ENCODE data around the gene WASHC4. TPM values are rescaled to one million over a fixed set of nuclear protein-coding genes. Genes with fewer than 3 reads are reported as not detected.
A peak's percentile ranks its signal among the peaks of the same experiment; 100 is the strongest.

Gene WASHC4
- polyA plus RNA-seq, 1 of the 3 experiments (the other 2 are of a cell fraction): 11.2 TPM

DNA sequence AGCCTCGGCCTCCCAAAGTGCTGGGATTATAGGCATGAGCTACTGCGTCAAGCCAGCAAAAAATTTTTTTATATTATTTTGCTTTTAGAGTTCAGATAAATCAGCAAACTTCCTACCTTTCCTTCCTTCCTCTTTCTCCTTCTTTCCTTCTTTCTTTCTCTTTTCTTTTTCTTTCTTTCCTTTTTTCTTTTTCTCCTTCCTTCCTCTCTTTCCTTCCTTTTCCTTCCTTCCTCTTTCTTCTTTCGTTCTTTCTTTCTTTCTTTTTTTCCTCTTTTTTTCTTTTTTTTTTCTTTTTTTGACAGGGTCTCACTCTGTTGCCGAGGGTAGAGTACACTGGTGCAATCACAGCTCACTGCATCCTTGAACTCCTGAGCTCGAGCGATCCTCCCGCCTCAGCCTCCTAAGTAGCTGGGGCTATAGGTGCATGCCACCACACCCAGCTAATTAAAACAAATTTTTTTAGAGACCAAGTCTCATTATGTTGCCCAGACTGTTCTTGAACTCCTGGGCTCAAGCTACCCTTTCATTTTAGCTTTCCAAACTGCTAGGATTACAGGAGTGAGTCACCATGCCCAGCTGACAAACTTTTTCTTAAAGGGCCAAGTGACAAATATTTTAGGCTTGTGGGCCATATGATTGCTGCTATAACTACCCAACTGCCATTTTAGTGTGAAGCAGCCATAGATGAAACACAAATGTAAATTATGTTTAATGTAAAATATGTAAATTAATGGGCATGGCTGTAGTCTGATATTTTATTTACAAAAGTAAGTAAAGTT is 7.1 kb upstream of the WASHC4 start:
- Histone ChIP-seq H3K27me3 (ENCODE audit: insufficient read depth) (no peaks in the 10 kb centered on the region), H3K36me3 (replicated peaks in 1 of 2; ENCODE audit: control insufficient read depth in 1 of 2, insufficient read depth in 2 of 2, low read length in 1 of 2) (no peaks in the 10 kb centered on the region), H3K27ac (ENCODE audit: low read depth in 2 of 2, low read length in 1 of 2) (no peak overlapping the region; a peak in 1 of 4 replicates), H2AFZ (ENCODE audit: low read depth) (0 out of 2 replicates have a peak overlapping the region, but pooled peaks have one; percentile 32), H3K9ac (no peak overlapping the region), H3K4me1 (ENCODE audit: control insufficient read depth in 1 of 2, insufficient read depth in 2 of 2, low read depth in 1 of 2, low read length in 1 of 2) (0 out of 4 replicates have a peak, but pooled peaks cover 0 to 4% of the 10 kb centered on the region in 2 experiments), H3K9me3 (no peaks in the 10 kb centered on the region), H3K4me3 (ENCODE audit: low read depth in 2 of 2, low read length in 1 of 2) (no peak overlapping the region), H4K20me1 (ENCODE audit: insufficient read depth) (no peaks in the 10 kb centered on the region), H3F3A (replicated peaks; ENCODE audit: insufficient read depth) (peaks cover 3% of the 10 kb centered on the region), H3K4me2 (no peak overlapping the region), H3K9me2 (no peaks in the 10 kb centered on the region), H3K79me2 (ENCODE audit: insufficient read depth) (no peaks in the 10 kb centered on the region)
- no peak for DNase-seq
- 85% methylated on average over 7 of the region's 7 CpGs for WGBS (ENCODE audit: low lambda C conversion rate)
- TF ChIP-seq TCF12 (IDR thresholded peaks at IDR 0.05): 0 out of 2 replicates have a peak, but pooled peaks have one; percentile 16
- no peak for TF ChIP-seq EZH2phosphoT487 (IDR thresholded peaks at IDR 0.05; ENCODE audit: borderline replicate concordance, low read depth)
- TF ChIP-seq, protein P1, sequence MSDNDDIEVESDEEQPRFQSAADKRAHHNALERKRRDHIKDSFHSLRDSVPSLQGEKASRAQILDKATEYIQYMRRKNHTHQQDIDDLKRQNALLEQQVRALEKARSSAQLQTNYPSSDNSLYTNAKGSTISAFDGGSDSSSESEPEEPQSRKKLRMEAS (IDR thresholded peaks at IDR 0.05; ENCODE audit: low read depth): peak; percentile 19; the same call in 1 of the 2 replicates
- TF ChIP-seq, protein P2, sequence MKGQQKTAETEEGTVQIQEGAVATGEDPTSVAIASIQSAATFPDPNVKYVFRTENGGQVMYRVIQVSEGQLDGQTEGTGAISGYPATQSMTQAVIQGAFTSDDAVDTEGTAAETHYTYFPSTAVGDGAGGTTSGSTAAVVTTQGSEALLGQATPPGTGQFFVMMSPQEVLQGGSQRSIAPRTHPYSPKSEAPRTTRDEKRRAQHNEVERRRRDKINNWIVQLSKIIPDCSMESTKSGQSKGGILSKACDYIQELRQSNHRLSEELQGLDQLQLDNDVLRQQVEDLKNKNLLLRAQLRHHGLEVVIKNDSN (IDR thresholded peaks at IDR 0.05; ENCODE audit: borderline replicate concordance, low read depth): peak; percentile 47; the same call in 1 of the 2 replicates
- TF ChIP-seq, protein P3, sequence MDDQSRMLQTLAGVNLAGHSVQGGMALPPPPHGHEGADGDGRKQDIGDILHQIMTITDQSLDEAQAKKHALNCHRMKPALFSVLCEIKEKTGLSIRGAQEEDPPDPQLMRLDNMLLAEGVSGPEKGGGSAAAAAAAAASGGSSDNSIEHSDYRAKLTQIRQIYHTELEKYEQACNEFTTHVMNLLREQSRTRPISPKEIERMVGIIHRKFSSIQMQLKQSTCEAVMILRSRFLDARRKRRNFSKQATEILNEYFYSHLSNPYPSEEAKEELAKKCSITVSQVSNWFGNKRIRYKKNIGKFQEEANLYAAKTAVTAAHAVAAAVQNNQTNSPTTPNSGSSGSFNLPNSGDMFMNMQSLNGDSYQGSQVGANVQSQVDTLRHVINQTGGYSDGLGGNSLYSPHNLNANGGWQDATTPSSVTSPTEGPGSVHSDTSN (IDR thresholded peaks at IDR 0.05): peak; percentile 22; the same call in 1 of the 2 replicates
- TF ChIP-seq JUND (IDR thresholded peaks at IDR 0.05): peak; percentile 80
- TF ChIP-seq RXRA (IDR thresholded peaks at IDR 0.05; ENCODE audit: borderline replicate concordance, low read depth): no peak
- TF ChIP-seq FOSL2 (IDR thresholded peaks at IDR 0.05; ENCODE audit: borderline replicate concordance, low read depth): peak; percentile 83; the same call in 1 of the 2 replicates
- ChIA-PET POLR2A (no interaction called here), CTCF (interaction anchor here (1.0 to 1.5 kb wide), 2 partner anchors 13 to 719 kb away, joined by 3 to 4 read pairs; no protein-coding TSS in a partner anchor)

DNA sequence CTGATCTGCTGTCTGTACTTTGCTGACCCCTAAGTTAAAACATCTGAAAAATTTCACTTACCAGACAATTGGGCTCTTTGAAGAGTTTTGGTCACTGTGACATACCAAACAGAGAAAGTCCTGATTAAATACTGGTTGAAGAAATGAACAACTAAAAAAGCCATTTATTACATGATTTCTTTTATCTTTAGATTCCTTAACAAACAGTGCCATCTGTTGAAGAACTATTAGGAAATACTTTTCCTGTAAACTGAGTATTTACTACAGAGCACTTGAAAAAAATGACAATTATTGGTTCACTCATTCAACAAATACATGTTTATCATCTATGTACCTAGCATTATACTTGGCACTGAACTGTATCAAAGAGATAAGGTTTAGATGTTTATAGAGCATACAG is 6.5 kb upstream of the WASHC4 start:
- Histone ChIP-seq H3K9me2 (no peaks in the 10 kb centered on the region), H3K4me1 (ENCODE audit: control insufficient read depth in 1 of 2, insufficient read depth in 2 of 2, low read depth in 1 of 2, low read length in 1 of 2) (0 out of 4 replicates have a peak, but pooled peaks cover 0 to 4% of the 10 kb centered on the region in 2 experiments), H3K9me3 (no peaks in the 10 kb centered on the region), H3K4me3 (ENCODE audit: low read depth in 2 of 2, low read length in 1 of 2) (no peak overlapping the region), H3K27me3 (ENCODE audit: insufficient read depth) (no peaks in the 10 kb centered on the region), H3K36me3 (replicated peaks in 1 of 2; ENCODE audit: control insufficient read depth in 1 of 2, insufficient read depth in 2 of 2, low read length in 1 of 2) (no peaks in the 10 kb centered on the region), H3K79me2 (ENCODE audit: insufficient read depth) (no peaks in the 10 kb centered on the region), H2AFZ (ENCODE audit: low read depth) (no peak overlapping the region), H3K27ac (ENCODE audit: low read depth in 2 of 2, low read length in 1 of 2) (no peak overlapping the region; a peak in 1 of 4 replicates), H3K9ac (no peak overlapping the region), H3F3A (replicated peaks; ENCODE audit: insufficient read depth) (peaks cover 3% of the 10 kb centered on the region), H4K20me1 (ENCODE audit: insufficient read depth) (no peaks in the 10 kb centered on the region), H3K4me2 (no peak overlapping the region)
- POLR2A ChIA-PET: no interaction called here
- TF ChIP-seq, protein P4, sequence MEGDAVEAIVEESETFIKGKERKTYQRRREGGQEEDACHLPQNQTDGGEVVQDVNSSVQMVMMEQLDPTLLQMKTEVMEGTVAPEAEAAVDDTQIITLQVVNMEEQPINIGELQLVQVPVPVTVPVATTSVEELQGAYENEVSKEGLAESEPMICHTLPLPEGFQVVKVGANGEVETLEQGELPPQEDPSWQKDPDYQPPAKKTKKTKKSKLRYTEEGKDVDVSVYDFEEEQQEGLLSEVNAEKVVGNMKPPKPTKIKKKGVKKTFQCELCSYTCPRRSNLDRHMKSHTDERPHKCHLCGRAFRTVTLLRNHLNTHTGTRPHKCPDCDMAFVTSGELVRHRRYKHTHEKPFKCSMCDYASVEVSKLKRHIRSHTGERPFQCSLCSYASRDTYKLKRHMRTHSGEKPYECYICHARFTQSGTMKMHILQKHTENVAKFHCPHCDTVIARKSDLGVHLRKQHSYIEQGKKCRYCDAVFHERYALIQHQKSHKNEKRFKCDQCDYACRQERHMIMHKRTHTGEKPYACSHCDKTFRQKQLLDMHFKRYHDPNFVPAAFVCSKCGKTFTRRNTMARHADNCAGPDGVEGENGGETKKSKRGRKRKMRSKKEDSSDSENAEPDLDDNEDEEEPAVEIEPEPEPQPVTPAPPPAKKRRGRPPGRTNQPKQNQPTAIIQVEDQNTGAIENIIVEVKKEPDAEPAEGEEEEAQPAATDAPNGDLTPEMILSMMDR (IDR thresholded peaks at IDR 0.05): peak; percentile 49
- TF ChIP-seq YY1 (IDR thresholded peaks at IDR 0.05; ENCODE audit: low read depth) (no peak), RAD21 (IDR thresholded peaks at IDR 0.05; ENCODE audit: low read length) (peak; percentile 48), JUND (IDR thresholded peaks at IDR 0.05) (no peak), GATA2 (CRISPR knock-in tag; IDR thresholded peaks at IDR 0.05) (no peak)
- CTCF ChIA-PET: interaction anchor here (1.5 kb wide), 1 partner anchor 719 kb away, joined by 4 read pairs; no protein-coding TSS in a partner anchor
- no peak for DNase-seq

Measured in SK-N-SH (cell line).